Thyroid gland (tissue), 4 donors: ENCODE measurements around the gene TMEM164.

Source experiments
- POLR2A ChIP-seq, 2 donors: fragments of 450-650 bp; IDR thresholded peaks; one replicate each; pipeline ENCODE4 v1.6.1; 2017; ENCODE audit warnings: antibody characterized with exemption in 2 of 2, mild to moderate bottlenecking in 2 of 2, moderate library complexity in 1 of 2
- TF ChIP-seq, protein P1 (sequence below), 6 experiments: fragments of 200-600 bp in 3 of 6; fragments of 450-650 bp in 3 of 6; sonication (generic) in 3 of 6; IDR thresholded peaks; one replicate each; pipeline ENCODE4 v1.5.1; 2016 to 2019; ENCODE audit warnings: antibody characterized with exemption in 6 of 6, mild to moderate bottlenecking in 2 of 6, inconsistent platforms in 1 of 6, moderate library complexity in 1 of 6

DNA sequence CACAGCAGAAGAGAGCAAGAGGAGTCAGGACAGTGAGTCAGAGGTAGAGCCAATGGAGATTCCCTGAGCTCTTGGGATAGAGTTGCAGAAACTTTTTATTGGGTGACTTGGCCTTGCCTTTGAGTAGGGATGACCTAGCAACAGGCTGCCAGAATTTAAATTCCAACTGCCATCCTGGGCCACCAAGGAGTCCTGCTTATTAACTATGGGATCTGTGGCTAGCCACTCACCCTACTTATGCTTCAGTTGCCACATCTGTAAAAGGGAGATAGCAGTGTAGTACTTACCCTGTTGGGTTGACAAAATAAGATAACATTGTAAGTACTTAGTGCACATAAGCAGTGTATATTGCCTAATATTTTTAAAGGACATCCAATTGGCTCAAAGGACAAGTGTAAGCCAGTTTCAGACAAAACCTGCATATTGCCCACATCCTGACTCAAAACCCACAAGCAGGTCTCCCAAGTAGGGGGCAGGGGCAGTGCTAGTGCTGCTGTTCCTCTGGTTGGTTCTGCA is 43.5 kb upstream of the TMEM164 start:
- TF ChIP-seq, protein P1, sequence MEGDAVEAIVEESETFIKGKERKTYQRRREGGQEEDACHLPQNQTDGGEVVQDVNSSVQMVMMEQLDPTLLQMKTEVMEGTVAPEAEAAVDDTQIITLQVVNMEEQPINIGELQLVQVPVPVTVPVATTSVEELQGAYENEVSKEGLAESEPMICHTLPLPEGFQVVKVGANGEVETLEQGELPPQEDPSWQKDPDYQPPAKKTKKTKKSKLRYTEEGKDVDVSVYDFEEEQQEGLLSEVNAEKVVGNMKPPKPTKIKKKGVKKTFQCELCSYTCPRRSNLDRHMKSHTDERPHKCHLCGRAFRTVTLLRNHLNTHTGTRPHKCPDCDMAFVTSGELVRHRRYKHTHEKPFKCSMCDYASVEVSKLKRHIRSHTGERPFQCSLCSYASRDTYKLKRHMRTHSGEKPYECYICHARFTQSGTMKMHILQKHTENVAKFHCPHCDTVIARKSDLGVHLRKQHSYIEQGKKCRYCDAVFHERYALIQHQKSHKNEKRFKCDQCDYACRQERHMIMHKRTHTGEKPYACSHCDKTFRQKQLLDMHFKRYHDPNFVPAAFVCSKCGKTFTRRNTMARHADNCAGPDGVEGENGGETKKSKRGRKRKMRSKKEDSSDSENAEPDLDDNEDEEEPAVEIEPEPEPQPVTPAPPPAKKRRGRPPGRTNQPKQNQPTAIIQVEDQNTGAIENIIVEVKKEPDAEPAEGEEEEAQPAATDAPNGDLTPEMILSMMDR (IDR thresholded peaks at IDR 0.05) = no peak
- no peak for TF ChIP-seq POLR2A (IDR thresholded peaks at IDR 0.05)
